Measurements from ENCODE around the gene UTP4.

GRCh38 chr16:69108064-69108904 is 24.2 kb upstream of the UTP4 start:
- TF ChIP-seq POLR2A (IDR thresholded peaks at IDR 0.05; ENCODE audit: low read depth, low read length) (no peak), POLR2AphosphoS5 (IDR thresholded peaks at IDR 0.05; ENCODE audit: low read depth, low read length) (no peak), TAF1 (IDR thresholded peaks at IDR 0.05; ENCODE audit: borderline replicate concordance, low read depth, low read length) (no peak)
